HG02642 (cell line): ENCODE measurements around the gene PRKACA.

Source experiments
- ATAC-seq: cut with Tn5 transposase; IDR thresholded peaks from one replicate; pipeline ENCODE4 v1.9.1; 2021; ENCODE audit warnings: mild to moderate bottlenecking; ENCODE audit not compliant: unreplicated experiment, poor library complexity

PRKACA gene

GRCh38 chr19:14117668-14118164 lies at the start of gene PRKACA:
Gene PRKACA (minus strand): TSS chr19:14117762. CDS start chr19:14117547, 215 bp downstream.
- peak; percentile 90 for ATAC-seq

DNA sequence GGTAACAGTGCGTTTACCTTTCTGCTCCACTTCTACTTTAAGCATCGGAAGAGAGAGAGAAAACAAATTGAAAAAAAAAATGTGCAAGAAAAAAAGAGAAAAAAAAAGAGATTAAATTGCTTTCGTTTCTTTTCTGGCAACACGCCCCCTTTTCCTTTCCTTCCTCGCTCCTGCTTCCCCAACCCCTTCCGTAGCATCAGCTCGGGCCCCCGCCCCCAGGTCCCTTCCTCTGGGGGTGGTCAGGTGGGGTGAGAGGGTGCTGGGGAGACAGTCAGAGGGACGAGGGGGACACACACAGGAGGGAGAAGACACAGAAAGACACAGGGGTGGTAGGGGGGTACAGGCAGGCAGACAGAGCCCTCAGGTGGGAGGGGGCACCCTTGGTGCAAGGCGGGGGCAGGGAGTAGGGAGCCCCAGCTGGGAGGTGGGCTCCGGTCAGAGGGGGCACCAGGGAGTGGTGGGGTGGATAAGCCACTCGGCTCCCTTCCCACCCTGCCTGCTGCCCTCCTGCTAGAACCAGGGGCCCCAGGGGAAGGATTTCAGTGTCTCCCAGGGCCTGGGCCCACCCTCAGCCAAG lies 49.5 kb upstream of the PRKACA start:
- no peak for ATAC-seq

DNA sequence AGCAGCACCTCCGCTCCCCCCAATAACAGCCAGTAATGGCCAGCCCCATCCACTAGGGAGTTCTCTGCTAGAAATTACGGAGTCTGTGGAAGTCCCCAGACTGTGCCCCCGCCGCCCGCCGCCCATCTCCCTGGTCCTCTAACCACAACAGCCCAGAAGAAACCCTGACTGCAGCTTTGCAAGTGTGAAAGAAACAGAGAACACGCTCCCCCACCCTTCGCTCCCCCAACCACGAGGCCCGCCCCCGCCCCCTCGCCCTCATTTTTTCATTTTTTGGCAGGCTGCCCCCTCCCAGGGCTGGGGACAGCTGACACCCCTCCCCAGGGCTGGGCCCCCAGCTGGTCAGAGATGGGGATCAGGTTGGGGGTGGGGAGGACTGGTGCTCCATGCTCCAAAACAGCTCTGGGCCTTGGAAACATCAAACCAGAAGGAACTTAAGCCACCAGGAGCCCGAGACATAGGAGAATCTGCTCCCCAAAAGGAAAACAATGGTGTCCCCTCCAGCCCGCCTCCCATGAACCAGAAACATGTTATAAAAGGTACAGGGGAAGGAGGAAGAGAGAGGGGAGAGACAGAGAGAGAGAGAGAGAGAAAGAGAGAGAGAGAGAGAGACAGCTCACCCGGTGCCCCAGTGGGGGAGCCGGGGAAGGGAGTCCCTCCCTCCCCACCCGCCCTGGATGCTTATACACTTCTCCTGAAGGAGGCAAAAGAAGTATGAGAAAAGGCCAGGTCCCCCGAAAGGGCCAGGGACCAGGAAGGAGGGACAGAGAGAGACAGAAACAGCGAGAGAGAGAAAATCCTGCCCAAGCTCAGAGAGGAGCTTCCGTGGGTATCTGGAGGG lies 48.6 kb upstream of the PRKACA start:
- no peak for ATAC-seq

- ATAC-seq, result no peak
Measured at GRCh38 chr19:14164724-14165493, 47.3 kb upstream of the PRKACA start.

DNA sequence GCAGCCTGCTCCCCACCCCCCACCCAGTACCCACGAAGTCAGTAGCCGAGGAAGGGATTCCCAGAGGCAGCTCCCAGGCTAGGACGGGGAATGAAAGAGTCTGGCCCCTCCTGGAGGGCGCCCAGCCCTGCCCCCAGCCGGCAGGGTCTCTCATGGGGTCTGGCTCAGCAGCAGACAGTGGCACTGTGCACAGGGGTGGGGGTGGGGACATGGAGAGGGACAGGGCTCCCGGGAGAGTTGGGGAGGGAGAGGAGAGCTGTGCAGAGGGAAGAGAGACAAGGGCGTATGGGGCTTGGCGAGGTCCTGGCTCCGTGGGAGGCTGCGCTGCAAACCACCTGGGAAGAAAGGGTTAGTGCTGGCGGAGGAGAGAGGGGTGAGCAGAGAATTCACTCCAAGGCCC lies 46.5 kb upstream of the PRKACA start:
- no peak for ATAC-seq

GRCh38 chr19:14162871-14163297 lies 45.3 kb upstream of the PRKACA start:
- no peak for ATAC-seq

GRCh38 chr19:14161305-14161704 lies 43.7 kb upstream of the PRKACA start:
- ATAC-seq, result no peak

GRCh38 chr19:14160017-14160703 lies 42.6 kb upstream of the PRKACA start:
- no peak for ATAC-seq

DNA sequence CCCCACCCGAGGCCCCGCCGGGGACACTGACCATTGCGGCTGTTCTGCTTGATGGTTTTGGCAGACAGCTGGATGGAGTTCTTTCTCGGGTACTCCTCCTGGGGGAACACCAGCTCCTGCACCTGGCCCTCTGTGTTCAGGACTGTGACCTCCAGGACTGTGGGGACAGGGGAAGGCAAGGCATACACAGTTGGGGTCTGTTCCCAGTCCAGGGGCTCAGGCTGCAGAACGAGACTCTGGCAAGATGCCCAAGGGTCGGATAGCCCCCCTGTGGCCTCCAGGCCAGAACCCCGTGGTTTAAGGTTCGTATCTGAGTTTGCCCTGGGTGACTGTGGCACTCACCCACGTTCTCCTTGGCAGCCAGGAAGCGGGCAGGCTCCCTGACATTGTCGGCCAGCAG lies 41.5 kb upstream of the PRKACA start:
- ATAC-seq, result no peak

DNA sequence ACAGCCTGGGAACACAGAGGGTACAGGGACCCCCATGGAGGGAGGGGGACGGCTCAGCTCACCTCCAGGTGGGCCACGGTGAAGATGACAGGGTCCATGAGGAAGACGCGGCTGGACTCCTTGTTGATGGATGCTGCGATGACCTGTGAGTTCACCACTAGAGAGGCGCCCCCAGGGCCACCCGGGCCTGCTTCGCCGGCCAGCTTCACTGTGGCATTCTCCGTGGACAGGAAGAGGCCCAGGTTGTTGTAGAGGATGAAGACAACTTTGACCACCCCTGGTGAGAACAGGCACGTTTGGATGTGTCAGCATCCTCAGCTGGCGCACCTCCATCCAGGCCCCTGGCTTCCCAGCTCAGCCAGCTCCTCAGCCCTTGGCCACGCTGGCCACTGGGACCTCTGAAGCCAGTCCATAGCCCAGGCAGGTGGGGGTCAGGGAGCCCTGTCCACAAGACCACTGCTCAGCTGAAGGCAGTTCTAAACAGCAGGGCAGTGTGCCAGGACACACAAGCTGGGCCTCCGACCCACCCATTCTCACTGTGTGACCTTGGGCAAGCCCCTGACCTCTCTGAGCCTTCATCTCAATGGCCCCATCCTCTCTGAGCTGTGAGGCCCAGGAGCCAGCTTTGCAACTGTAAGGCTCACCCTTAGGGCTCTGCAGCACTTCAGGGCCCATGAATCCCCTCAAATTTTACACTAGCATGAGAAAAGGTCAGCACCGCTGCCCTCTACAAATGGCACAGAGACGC lies 40.9 kb upstream of the PRKACA start:
- ATAC-seq, result no peak

DNA sequence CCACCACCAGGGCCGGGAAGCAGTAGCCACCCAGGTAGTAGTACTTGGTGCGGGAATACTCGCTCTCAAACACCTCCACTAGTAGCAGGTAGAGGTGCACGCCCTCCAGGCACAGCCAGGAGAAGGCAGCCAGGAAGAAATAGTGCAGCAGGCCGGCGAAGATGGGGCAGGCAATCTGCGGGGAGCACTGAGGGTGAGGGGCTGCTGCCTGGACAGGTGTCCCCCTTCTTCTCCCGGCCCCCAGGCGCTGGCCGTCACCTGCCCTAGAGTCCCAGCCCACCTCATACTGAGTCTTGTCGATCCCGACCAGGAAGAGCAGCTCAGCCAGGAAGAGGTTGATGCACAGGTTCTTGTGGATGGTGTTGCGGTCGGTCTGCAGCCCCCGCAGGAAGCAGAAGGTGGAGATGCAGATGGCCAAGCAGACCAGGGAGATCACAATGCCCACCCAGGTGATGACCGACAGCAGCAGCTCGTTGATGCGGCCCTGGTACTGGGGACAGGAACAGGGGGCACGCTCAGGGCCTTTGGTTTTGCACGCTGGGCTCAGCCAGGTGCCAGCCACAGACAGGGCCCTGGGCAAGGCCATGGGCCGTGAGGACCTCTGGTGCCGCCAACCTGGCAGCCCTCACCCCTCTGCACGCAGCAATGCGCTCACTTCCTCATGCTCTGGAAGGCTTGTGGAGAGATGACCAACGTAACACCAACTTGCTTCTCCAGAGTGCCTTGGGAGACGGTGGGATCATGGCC lies 39.6 kb upstream of the PRKACA start:
- ATAC-seq, result no peak

- no peak for ATAC-seq
Measured at GRCh38 chr19:14156122-14156521, 38.6 kb upstream of the PRKACA start.

DNA sequence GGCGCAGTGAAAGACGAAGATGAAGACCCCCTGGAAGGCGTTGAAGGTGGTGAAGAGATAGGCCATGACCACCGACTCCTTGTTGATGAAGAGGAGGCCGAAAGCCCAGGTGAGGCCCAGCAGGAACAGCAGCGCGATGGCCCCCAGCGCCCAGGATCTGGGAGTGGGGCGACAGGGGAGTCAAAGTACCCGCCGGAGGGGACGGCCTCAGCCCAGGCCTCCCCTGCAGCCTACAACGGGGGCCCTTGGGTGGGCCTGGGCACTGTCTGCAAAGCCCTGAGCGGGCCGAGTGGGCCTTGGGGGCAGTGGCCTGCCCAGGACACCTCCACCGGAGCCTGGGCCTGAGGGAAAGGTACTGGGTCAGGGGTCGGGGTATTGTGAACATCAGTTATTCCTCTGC lies 37.8 kb upstream of the PRKACA start:
- no peak for ATAC-seq

DNA sequence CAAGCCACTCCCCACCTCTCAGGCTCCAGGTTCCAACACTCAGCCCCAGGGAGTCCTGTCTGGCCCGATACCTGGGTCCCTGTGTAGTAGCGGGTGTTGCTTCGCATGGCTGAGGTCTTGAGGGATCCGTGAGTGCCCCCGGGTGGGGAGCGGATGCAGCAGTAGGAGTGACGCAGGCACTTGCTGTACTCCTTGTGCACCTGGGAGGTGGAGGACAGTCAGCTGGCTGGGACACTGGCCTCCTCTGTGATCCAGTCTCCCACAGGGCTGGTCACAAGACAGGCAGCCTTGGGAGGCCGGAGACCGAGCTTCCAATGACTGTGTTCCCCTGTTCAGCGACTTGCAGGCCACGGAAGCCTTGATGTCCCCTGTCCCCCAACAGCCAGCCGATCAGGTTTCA lies 35.2 kb upstream of the PRKACA start:
- no peak for ATAC-seq

GRCh38 chr19:14150770-14151661 lies 33.5 kb upstream of the PRKACA start:
- ATAC-seq, result no peak

- ATAC-seq, result no peak
Measured at GRCh38 chr19:14150041-14150769, 32.6 kb upstream of the PRKACA start.

- no peak for ATAC-seq
Measured at GRCh38 chr19:14149509-14149994, 32.0 kb upstream of the PRKACA start.
